ENCODE data around the gene ARHGEF4. TPM values are rescaled to one million over a fixed set of nuclear protein-coding genes. Genes with fewer than 3 reads are reported as not detected.

The ARHGEF4 gene
- total RNA-seq, 1 experiment from 2014 or later, result 12.6 TPM

GRCh38 chr2:130837811-130838565, 1.3 kb downstream of the ARHGEF4 start:
- Mint-ChIP-seq H3K4me3 (peak overlapping the region; percentile 53 to 74; a peak in 4 of 5 replicates), H3K9me3 (no peaks in the 10 kb centered on the region; a peak in 1 of 5 replicates), H3K27ac (no peak overlapping the region), H3K36me3 (ENCODE audit: insufficient read depth in 1 of 3, low read depth in 3 of 3) (no peaks in the 10 kb centered on the region), H3K27me3 (ENCODE audit: low read depth) (peaks cover 63% of the 10 kb centered on the region), H3K4me1 (peaks cover 6 to 20% of the 10 kb centered on the region in 2 experiments)
- no peak for DNase-seq
- no peak overlapping the region for H4K91ac ChIP-seq (ENCODE audit: insufficient read length, low read depth, low read length)
- no peaks in the 10 kb centered on the region for H3K9me3 ChIP-seq (ENCODE audit: control insufficient read depth, low read depth, low read length)
- H3K56ac ChIP-seq (ENCODE audit: insufficient read length, low read depth, low read length), result no peak overlapping the region
- WGBS (ENCODE audit: extremely low coverage, insufficient read length, low lambda C conversion rate), result no CpG with 5 or more reads among the region's 28 CpGs
- H3K4ac ChIP-seq (ENCODE audit: low read depth, low read length), result no peak overlapping the region
- H2AFZ ChIP-seq (ENCODE audit: low read length), result no peak overlapping the region
- no peak overlapping the region for H3K14ac ChIP-seq (ENCODE audit: insufficient read depth, low read length)
- no peaks in the 10 kb centered on the region for H3K4me1 ChIP-seq (ENCODE audit: insufficient read depth, low read length)
- no peak overlapping the region for H2AK5ac ChIP-seq (ENCODE audit: insufficient read length, low read length)
- peaks cover 11% of the 10 kb centered on the region for H3K23me2 ChIP-seq (ENCODE audit: insufficient read length, low read depth, low read length, poor library complexity, severe bottlenecking)
- H2BK5ac ChIP-seq (ENCODE audit: insufficient read length, low read length), result no peak overlapping the region
- peaks cover 4% of the 10 kb centered on the region; the same call in 1 of the 2 replicates for H3K27me3 ChIP-seq (ENCODE audit: insufficient read depth, low read length)
- H3K9ac ChIP-seq (ENCODE audit: extremely low read depth, insufficient read length, low read length), result no peak overlapping the region
- H4K8ac ChIP-seq (replicated peaks; ENCODE audit: insufficient read length, low read depth, low read length), result no peak overlapping the region
- no peak overlapping the region for H3K23ac ChIP-seq (ENCODE audit: insufficient read length, low read depth, low read length)
- H3K79me2 ChIP-seq (ENCODE audit: insufficient read depth, low read length), result no peaks in the 10 kb centered on the region
- no peak overlapping the region for H3K18ac ChIP-seq (ENCODE audit: insufficient read length, low read depth, low read length)
- H4K20me1 ChIP-seq (ENCODE audit: control insufficient read depth, insufficient read depth, insufficient read length), result no peaks in the 10 kb centered on the region
- H2BK20ac ChIP-seq (ENCODE audit: low read depth, low read length, poor library complexity, severe bottlenecking), result no peak overlapping the region
- no peak overlapping the region for H2BK15ac ChIP-seq (ENCODE audit: low read depth, low read length)
- no peak overlapping the region for H3K27ac ChIP-seq (ENCODE audit: insufficient read length, low read depth, low read length)
- no peak overlapping the region for H3T11ph ChIP-seq (ENCODE audit: low read length)
- no peak overlapping the region for H2BK120ac ChIP-seq (ENCODE audit: low read depth, low read length, poor library complexity, severe bottlenecking)
- no peaks in the 10 kb centered on the region for H3K79me1 ChIP-seq (ENCODE audit: insufficient read depth, low read depth, low read length, poor library complexity, severe bottlenecking)
- peak overlapping the region; percentile 43 for H3K4me2 ChIP-seq (ENCODE audit: insufficient read depth, insufficient read length, low read length)
- H2BK12ac ChIP-seq (ENCODE audit: insufficient read length, low read depth, low read length), result no peak overlapping the region
- no peak overlapping the region for H4K5ac ChIP-seq (ENCODE audit: insufficient read length, low read depth, low read length)
- no peak for TF ChIP-seq CTCF (conservative IDR thresholded peaks at IDR 0.05)
